C4-2B (cell line): ENCODE measurements around the gene ZNF805.

ENCODE experiments used
- ZFX ChIP-seq: fragments of 450-650 bp; IDR thresholded peaks from 2 replicates; pipeline ENCODE4 v1.6.1; 2017
- TF ChIP-seq, protein P1 (sequence below): fragments of 450-650 bp; conservative IDR thresholded peaks from 2 replicates; pipeline ENCODE4 v1.5.1; 2017; ENCODE audit warnings: mild to moderate bottlenecking

GRCh38 chr19:57240311-57241090, at the start of gene ZNF805:
- TF ChIP-seq, protein P1, sequence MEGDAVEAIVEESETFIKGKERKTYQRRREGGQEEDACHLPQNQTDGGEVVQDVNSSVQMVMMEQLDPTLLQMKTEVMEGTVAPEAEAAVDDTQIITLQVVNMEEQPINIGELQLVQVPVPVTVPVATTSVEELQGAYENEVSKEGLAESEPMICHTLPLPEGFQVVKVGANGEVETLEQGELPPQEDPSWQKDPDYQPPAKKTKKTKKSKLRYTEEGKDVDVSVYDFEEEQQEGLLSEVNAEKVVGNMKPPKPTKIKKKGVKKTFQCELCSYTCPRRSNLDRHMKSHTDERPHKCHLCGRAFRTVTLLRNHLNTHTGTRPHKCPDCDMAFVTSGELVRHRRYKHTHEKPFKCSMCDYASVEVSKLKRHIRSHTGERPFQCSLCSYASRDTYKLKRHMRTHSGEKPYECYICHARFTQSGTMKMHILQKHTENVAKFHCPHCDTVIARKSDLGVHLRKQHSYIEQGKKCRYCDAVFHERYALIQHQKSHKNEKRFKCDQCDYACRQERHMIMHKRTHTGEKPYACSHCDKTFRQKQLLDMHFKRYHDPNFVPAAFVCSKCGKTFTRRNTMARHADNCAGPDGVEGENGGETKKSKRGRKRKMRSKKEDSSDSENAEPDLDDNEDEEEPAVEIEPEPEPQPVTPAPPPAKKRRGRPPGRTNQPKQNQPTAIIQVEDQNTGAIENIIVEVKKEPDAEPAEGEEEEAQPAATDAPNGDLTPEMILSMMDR: no peak
- peak; percentile 68 for TF ChIP-seq ZFX
